GM18505 (cell line): Measurements from ENCODE around the gene MLLT3.

ENCODE experiments used
- ATAC-seq: cut with Tn5 transposase; IDR thresholded peaks from one replicate; pipeline ENCODE4 v1.9.1; 2021; ENCODE audit not compliant: unreplicated experiment
- POLR2A ChIP-seq: IDR thresholded peaks from 4 replicates; pipeline ENCODE4 v1.6.1; 2011; ENCODE audit warnings: borderline replicate concordance; ENCODE audit not compliant: insufficient read depth, insufficient read length; ENCODE audit errors: extremely low read depth

Gene MLLT3

DNA sequence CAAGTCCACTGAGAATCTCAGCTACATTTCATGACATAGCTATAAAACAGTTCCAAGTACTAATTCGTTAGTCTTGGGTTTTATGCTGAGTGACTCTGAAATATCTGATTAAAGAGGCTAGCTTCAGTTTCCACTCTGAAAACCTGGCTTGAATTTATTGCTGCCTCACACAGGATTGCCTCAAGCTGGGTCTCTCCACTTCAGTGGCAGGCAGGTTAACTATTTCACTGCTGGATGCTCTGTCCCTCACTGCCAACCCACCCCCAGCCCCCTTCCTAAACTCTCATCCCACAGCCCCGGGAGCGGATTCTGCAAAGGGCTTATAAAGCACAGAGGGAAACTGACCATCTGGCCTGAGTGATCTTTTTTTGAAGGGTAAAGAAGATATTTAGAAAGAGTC is 318.3 kb downstream of the MLLT3 start:
- ATAC-seq: no peak
- no peak for TF ChIP-seq POLR2A

DNA sequence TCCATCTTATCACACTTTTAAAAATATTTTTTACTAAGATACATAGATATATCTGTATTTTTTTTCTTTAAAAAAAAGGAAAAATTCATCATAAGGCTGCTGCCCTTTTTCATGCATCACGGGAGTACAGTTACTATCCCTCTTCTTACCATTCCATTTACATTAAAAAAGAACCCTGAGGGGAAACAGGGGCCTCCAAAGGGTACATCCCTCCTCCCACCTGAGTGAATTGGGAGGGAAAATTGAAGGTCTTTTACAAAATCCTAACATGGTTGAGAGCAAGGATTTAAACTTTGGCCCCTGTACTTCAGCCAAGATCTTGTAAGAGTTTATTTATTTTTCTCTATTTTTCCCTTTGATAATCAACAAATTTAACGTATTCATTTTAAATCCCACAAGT is 319.2 kb downstream of the MLLT3 start:
- ATAC-seq: no peak
- no peak for TF ChIP-seq POLR2A

DNA sequence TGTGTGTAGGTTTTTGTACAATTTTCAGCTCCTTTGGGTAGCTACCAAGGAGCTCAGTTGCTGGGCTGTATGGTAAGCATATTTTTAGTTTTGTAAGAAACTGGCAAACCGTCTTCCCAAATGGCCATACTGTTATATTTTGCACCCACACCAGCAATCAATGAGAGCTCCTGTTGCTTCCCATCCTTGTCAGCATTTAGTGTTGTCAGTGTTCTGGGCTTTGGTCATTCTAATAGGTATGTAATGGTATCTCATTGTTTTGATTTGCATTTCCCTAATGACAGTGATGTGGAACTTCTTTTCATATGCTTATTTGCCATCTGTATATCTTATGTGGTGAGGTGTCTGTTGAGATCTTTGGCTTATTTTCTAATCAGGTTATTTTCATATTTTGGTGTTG is 320.1 kb downstream of the MLLT3 start:
- no peak for TF ChIP-seq POLR2A
- no peak for ATAC-seq

- no peak for ATAC-seq
- TF ChIP-seq POLR2A: no peak
These were observed 321.7 kb downstream of the MLLT3 start for GRCh38 chr9:20300430-20301115.

- no peak for ATAC-seq
- no peak for TF ChIP-seq POLR2A
These were observed 324.6 kb downstream of the MLLT3 start for GRCh38 chr9:20297646-20298084.

GRCh38 chr9:20295555-20295954 is 326.7 kb downstream of the MLLT3 start:
- no peak for ATAC-seq
- no peak for TF ChIP-seq POLR2A

- no peak for TF ChIP-seq POLR2A
- no peak for ATAC-seq
These were observed 328.1 kb downstream of the MLLT3 start for GRCh38 chr9:20294046-20294750.

- TF ChIP-seq POLR2A: no peak
- ATAC-seq: no peak
These were observed 330.3 kb downstream of the MLLT3 start for GRCh38 chr9:20292002-20292401.
